Measurements from ENCODE around the gene KIAA1958. TPM values are rescaled to one million over a fixed set of nuclear protein-coding genes. Genes with fewer than 3 reads are reported as not detected.

Gene KIAA1958
- total RNA-seq, 4 donors from 2014 or later: 4.6 to 22.0 (median 9.2) TPM

DNA sequence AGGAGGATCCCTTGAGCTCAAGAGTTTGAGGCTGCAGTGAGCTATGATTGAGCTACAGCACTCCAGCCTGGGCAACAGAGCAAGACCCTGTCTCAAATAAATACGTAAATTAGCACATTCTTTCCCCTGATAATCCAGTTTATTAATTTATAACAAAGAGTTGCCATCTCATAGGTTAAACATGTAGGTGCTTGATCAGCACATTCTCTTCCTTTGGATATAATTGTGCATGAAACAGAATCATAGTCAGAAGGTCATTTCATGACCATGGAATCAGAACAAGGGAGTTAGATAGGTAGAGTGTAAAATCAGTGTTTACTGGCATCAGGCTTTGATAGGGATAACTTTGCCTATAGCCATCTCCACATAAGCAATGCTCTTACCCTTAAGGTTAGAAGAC lies 43.0 kb upstream of the KIAA1958 start:
- TF ChIP-seq POLR2A (IDR thresholded peaks at IDR 0.05): no peak
- TF ChIP-seq, protein P1, sequence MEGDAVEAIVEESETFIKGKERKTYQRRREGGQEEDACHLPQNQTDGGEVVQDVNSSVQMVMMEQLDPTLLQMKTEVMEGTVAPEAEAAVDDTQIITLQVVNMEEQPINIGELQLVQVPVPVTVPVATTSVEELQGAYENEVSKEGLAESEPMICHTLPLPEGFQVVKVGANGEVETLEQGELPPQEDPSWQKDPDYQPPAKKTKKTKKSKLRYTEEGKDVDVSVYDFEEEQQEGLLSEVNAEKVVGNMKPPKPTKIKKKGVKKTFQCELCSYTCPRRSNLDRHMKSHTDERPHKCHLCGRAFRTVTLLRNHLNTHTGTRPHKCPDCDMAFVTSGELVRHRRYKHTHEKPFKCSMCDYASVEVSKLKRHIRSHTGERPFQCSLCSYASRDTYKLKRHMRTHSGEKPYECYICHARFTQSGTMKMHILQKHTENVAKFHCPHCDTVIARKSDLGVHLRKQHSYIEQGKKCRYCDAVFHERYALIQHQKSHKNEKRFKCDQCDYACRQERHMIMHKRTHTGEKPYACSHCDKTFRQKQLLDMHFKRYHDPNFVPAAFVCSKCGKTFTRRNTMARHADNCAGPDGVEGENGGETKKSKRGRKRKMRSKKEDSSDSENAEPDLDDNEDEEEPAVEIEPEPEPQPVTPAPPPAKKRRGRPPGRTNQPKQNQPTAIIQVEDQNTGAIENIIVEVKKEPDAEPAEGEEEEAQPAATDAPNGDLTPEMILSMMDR (IDR thresholded peaks at IDR 0.05): no peak
- Histone ChIP-seq H3K4me3 (no peak overlapping the region), H3K4me1 (no peaks in the 10 kb centered on the region), H3K27me3 (no peaks in the 10 kb centered on the region), H3K27ac (no peak overlapping the region), H3K9me3 (no peaks in the 10 kb centered on the region), H3K36me3 (no peaks in the 10 kb centered on the region)
- DNase-seq: no peak
- intact Hi-C loops (cut with DNase I; ENCODE audit: low total_unique reads): no loop called here

DNA sequence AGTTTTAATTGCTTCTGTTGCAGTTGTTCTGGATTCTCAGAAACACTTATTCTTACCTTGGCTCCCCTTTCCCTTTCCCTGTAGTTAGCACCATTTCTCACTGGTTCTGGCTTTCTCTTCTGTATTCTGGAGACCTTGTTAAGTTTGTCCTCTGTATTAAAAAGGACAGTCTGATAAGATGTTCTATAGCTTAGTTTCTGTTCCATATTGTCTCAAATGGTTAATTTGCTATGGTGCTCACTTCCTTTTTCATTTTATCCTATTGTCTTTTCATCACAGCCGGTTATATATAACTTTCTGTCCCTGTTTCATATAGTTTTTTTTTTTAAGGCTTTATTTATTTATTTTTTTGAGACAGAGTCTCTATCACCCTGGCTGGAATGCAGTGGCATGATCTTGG lies 41.4 kb upstream of the KIAA1958 start:
- no peaks in the 10 kb centered on the region for H3K9me3 ChIP-seq
- intact Hi-C loops (cut with DNase I; ENCODE audit: low total_unique reads): no loop called here

DNA sequence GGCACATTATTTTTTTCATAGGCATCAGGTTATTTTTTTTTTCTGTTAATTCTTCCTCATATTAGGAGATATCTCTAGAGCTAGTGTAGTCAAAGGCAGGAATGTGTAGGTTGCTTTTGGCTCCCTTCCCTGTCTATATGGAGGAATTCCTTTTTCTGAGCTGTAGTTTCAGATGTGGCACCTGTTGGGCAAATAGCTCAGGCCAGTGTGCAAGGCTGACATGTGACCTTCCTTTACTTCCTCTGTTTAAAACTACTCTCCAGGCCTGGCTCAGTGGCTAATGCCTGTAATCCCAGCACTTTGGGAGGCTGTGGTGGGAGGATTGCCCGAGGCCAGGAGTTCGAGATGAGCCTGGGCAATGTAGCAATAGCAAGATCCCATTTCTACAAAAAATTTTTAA lies 40.5 kb upstream of the KIAA1958 start:
- Histone ChIP-seq H3K9me3 (no peaks in the 10 kb centered on the region), H3K27ac (peak overlapping the region; percentile 71 to 77), H3K4me3 (no peak overlapping the region), H3K27me3 (no peaks in the 10 kb centered on the region), H3K36me3 (no peaks in the 10 kb centered on the region), H3K4me1 (no peaks in the 10 kb centered on the region)
- DNase-seq: no peak
- intact Hi-C loops (cut with DNase I; ENCODE audit: low total_unique reads): no loop called here
- TF ChIP-seq, protein P1 (IDR thresholded peaks at IDR 0.05): no peak
- TF ChIP-seq POLR2A (IDR thresholded peaks at IDR 0.05): no peak

More for the DNA sequence above, 41.4 kb upstream of the KIAA1958 start:
- H3K36me3 ChIP-seq: no peaks in the 10 kb centered on the region
- DNase-seq: no peak
- no peak overlapping the region for H3K4me3 ChIP-seq
- TF ChIP-seq, protein P1 (IDR thresholded peaks at IDR 0.05): no peak
- no peak for TF ChIP-seq POLR2A (IDR thresholded peaks at IDR 0.05)
- H3K27me3 ChIP-seq: no peaks in the 10 kb centered on the region
- H3K4me1 ChIP-seq: no peaks in the 10 kb centered on the region
- H3K27ac ChIP-seq: no peak overlapping the region

DNA sequence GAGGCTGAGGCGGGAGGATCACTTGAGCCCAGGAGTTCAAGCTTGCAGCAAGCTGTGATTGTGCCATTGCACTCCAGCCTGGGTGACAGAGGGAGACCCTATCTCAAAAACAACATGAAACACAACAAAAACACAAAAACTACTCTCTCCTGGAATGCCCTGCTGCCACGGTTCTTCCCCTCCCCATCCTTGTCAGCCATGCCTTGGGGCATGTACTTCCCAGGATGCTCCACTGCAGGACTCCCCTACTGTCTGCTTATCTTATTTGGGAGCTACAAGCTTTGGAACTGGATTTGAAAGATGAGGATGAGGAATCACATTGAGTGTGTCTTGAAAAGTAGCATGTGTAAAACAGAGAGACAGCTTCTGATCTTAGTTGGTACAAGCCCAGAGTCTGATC lies 40.1 kb upstream of the KIAA1958 start:
- no peaks in the 10 kb centered on the region for H3K4me1 ChIP-seq
- H3K9me3 ChIP-seq: no peaks in the 10 kb centered on the region
- H3K4me3 ChIP-seq: no peak overlapping the region
- intact Hi-C loops (cut with DNase I; ENCODE audit: low total_unique reads): no loop called here
- DNase-seq: no peak
- no peak for TF ChIP-seq POLR2A (IDR thresholded peaks at IDR 0.05)
- TF ChIP-seq, protein P1 (IDR thresholded peaks at IDR 0.05): no peak
- no peaks in the 10 kb centered on the region for H3K36me3 ChIP-seq
- peak overlapping the region; percentile 71 to 77 for H3K27ac ChIP-seq
- H3K27me3 ChIP-seq: no peaks in the 10 kb centered on the region

DNA sequence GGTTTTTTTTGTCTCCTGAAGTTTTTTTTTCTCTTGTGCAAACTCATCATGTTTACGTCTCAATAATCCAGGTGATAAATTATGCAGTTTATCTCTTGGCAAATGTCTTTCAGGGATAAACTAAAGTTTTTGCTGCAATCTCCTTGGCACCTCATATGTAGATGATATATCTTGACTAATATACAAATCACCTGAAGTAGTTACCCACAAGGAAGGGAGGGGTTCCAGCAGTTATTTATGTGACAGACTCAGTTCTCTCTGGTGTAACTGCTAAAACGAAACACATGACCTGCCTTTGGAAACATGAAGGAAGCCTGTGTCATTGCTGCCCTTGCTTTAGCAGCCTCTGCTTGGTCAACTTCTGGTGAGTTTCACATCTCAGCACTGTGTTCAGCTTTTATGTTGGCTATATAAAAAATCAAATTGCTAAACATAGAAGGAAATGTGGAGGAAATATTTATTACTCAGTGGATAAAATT lies 39.3 kb upstream of the KIAA1958 start:
- H3K27ac ChIP-seq: peak overlapping the region; percentile 71 to 77
- no peaks in the 10 kb centered on the region for H3K4me1 ChIP-seq
- intact Hi-C loops (cut with DNase I; ENCODE audit: low total_unique reads): no loop called here
- no peaks in the 10 kb centered on the region for H3K36me3 ChIP-seq
- H3K4me3 ChIP-seq: no peak overlapping the region
- TF ChIP-seq POLR2A (IDR thresholded peaks at IDR 0.05): no peak
- TF ChIP-seq, protein P1 (IDR thresholded peaks at IDR 0.05): no peak
- DNase-seq: peak; percentile 21 to 60
- no peaks in the 10 kb centered on the region for H3K27me3 ChIP-seq
- H3K9me3 ChIP-seq: no peaks in the 10 kb centered on the region
